SU-DHL-6 (cell line): ENCODE results near the gene HSBP1.

ENCODE experiments used
- H2AFZ ChIP-seq: fragments of 200-600 bp; sonication (generic); 2 replicates; pipeline ENCODE4 v1.6.1; 2014; ENCODE audit warnings: low read depth, mild to moderate bottlenecking, moderate library complexity, mixed read lengths, antibody characterized with exemption, low read length; ENCODE audit not compliant: severe bottlenecking
- H3F3A ChIP-seq: fragments of 200-600 bp; shearing (Covaris generic); 2 replicates; pipeline ENCODE4 v1.6.0; 2016; ENCODE audit warnings: antibody characterized with exemption, mild to moderate bottlenecking; ENCODE audit not compliant: insufficient read depth
- H3K27ac ChIP-seq: fragments of 200-600 bp; sonication (generic); 2 replicates; pipeline ENCODE4 v1.5.1; 2016; ENCODE audit warnings: low read depth, mild to moderate bottlenecking, low read length, moderate library complexity, mixed read lengths
- H3K27me3 ChIP-seq: fragments of 200-600 bp; sonication (generic), shearing (Covaris generic); 2 replicates; pipeline ENCODE4 v1.6.0; 2014; ENCODE audit warnings: mild to moderate bottlenecking, low read length
- H3K36me3 ChIP-seq: fragments of 200-600 bp; sonication (generic); 2 replicates; pipeline ENCODE4 v1.6.1; 2014; ENCODE audit warnings: mild to moderate bottlenecking, low read length, mixed read lengths
- H3K4me2 ChIP-seq: fragments of 300-600, 200-600 bp; shearing (Covaris generic), sonication (generic); 2 replicates; pipeline ENCODE4 v1.6.0; 2014; ENCODE audit warnings: low read length, low read depth, mild to moderate bottlenecking; ENCODE audit not compliant: poor library complexity, severe bottlenecking
- H3K4me3 ChIP-seq: fragments of 200-600 bp; sonication (generic); 2 replicates; pipeline ENCODE4 v1.5.1; 2014; ENCODE audit warnings: antibody characterized with exemption, low read length, mild to moderate bottlenecking, mixed read lengths; ENCODE audit not compliant: insufficient read depth, poor library complexity, severe bottlenecking
- H3K79me2 ChIP-seq: fragments of 200-600 bp; sonication (generic); 2 replicates; pipeline ENCODE4 v1.6.1; 2014; ENCODE audit warnings: mild to moderate bottlenecking, low read length, moderate library complexity; ENCODE audit not compliant: insufficient read depth
- H3K9ac ChIP-seq: fragments of 200-600 bp; sonication (generic); 2 replicates; pipeline ENCODE4 v1.7.0; 2014; ENCODE audit warnings: mild to moderate bottlenecking, low read length
- H3K9me2 ChIP-seq: fragments of 200-600 bp; sonication (generic); replicated peaks from 2 replicates; pipeline ENCODE4 v1.6.1; 2014; ENCODE audit warnings: low read length; ENCODE audit not compliant: insufficient read depth
- H3K9me3 ChIP-seq: fragments of 200-600 bp; sonication (generic); 2 replicates; pipeline ENCODE4 v1.6.1; 2014; ENCODE audit warnings: low read length, mixed read lengths; ENCODE audit not compliant: insufficient read depth
- H4K20me1 ChIP-seq: fragments of 200-600 bp; sonication (generic); 2 replicates; pipeline ENCODE4 v1.6.1; 2014; ENCODE audit warnings: low read depth, mild to moderate bottlenecking, antibody characterized with exemption, low read length, moderate library complexity, mixed read lengths
- CTCF ChIP-seq: fragments of 200-600 bp; sonication (generic); IDR thresholded peaks from one replicate; pipeline ENCODE4 v1.5.1; 2017; ENCODE audit warnings: antibody characterized with exemption, mild to moderate bottlenecking, low read length, moderate library complexity; ENCODE audit not compliant: insufficient read depth, poor library complexity, severe bottlenecking
- EZH2phosphoT487 ChIP-seq: fragments of 200-600 bp; sonication (generic), shearing (Covaris generic); conservative IDR thresholded peaks from 2 replicates; pipeline ENCODE4 v1.6.1; 2018; ENCODE audit warnings: mild to moderate bottlenecking, antibody characterized with exemption, low read length, moderate library complexity, mixed read lengths

The HSBP1 gene

GRCh38 chr16:83843657-83844056 is 35.9 kb downstream of the HSBP1 start:
- Histone ChIP-seq H2AFZ (no peak overlapping the region), H3K27me3 (no peaks in the 10 kb centered on the region), H3K4me3 (no peak overlapping the region), H3F3A (no peaks in the 10 kb centered on the region), H3K79me2 (no peaks in the 10 kb centered on the region), H3K4me2 (no peak overlapping the region), H3K9ac (no peak overlapping the region), H3K36me3 (no peaks in the 10 kb centered on the region), H3K27ac (no peak overlapping the region), H3K9me3 (no peaks in the 10 kb centered on the region), H3K9me2 (no peaks in the 10 kb centered on the region), H4K20me1 (no peaks in the 10 kb centered on the region)
- TF ChIP-seq EZH2phosphoT487 (no peak), CTCF (no peak)

- no peak for TF ChIP-seq CTCF
- TF ChIP-seq EZH2phosphoT487 = no peak
- H3K36me3 ChIP-seq = no peaks in the 10 kb centered on the region
Measured at GRCh38 chr16:83845263-83845662, 37.5 kb downstream of the HSBP1 start.

GRCh38 chr16:83847371-83848225 is 39.8 kb downstream of the HSBP1 start:
- no peak overlapping the region for H3K4me2 ChIP-seq
- no peaks in the 10 kb centered on the region for H3K27me3 ChIP-seq
- no peaks in the 10 kb centered on the region for H3K79me2 ChIP-seq
- H3K9me3 ChIP-seq = no peaks in the 10 kb centered on the region
- H3K36me3 ChIP-seq = no peaks in the 10 kb centered on the region
- H2AFZ ChIP-seq = no peak overlapping the region
- TF ChIP-seq EZH2phosphoT487 (no peak), CTCF (no peak)
- no peaks in the 10 kb centered on the region for H3F3A ChIP-seq
- no peak overlapping the region for H3K9ac ChIP-seq
- no peak overlapping the region for H3K27ac ChIP-seq
- no peaks in the 10 kb centered on the region for H4K20me1 ChIP-seq
- no peak overlapping the region for H3K4me3 ChIP-seq
- no peaks in the 10 kb centered on the region for H3K9me2 ChIP-seq

More at GRCh38 chr16:83845263-83845662, 37.5 kb downstream of the HSBP1 start:
- Histone ChIP-seq H3K4me2 (no peak overlapping the region), H3K27me3 (no peaks in the 10 kb centered on the region), H3K27ac (no peak overlapping the region), H3K9ac (no peak overlapping the region), H3K9me2 (no peaks in the 10 kb centered on the region), H4K20me1 (no peaks in the 10 kb centered on the region), H3K79me2 (no peaks in the 10 kb centered on the region), H3K4me3 (no peak overlapping the region), H2AFZ (no peak overlapping the region), H3F3A (no peaks in the 10 kb centered on the region), H3K9me3 (no peaks in the 10 kb centered on the region)
